WERI-Rb-1 (cell line): Measurements from ENCODE around the gene FARS2.

Source experiments
- DNase-seq: peaks from one replicate; pipeline ENCODE4 v3.0.0-alpha.2; 2020
- H3K27ac ChIP-seq: fragments of 250-450 bp; sonication (Bioruptor Pico); 2 replicates; pipeline ENCODE4 v1.5.1; 2020; ENCODE audit warnings: mild to moderate bottlenecking, moderate library complexity
- H3K27me3 ChIP-seq: fragments of 250-450 bp; sonication (Bioruptor Pico); 2 replicates; pipeline ENCODE4 v1.5.1; 2021; ENCODE audit warnings: mild to moderate bottlenecking, low read depth, moderate library complexity; ENCODE audit not compliant: insufficient read depth, severe bottlenecking
- H3K36me3 ChIP-seq: fragments of 250-450 bp; sonication (Bioruptor Pico); 2 replicates; pipeline ENCODE4 v1.5.1; 2020; ENCODE audit warnings: mild to moderate bottlenecking, moderate library complexity
- H3K4me3 ChIP-seq: 2 replicates; pipeline ENCODE4 v1.5.1; 2011; ENCODE audit warnings: low read depth, mild to moderate bottlenecking, control low read depth, low read length
- H3K9me3 ChIP-seq: fragments of 250-450 bp; sonication (Bioruptor Pico); 2 replicates; pipeline ENCODE4 v1.5.1; 2021; ENCODE audit warnings: mild to moderate bottlenecking, moderate library complexity; ENCODE audit not compliant: severe bottlenecking
- CTCF ChIP-seq: IDR thresholded peaks from 2 replicates; pipeline ENCODE4 v1.5.1; 2011; ENCODE audit warnings: low read depth, mild to moderate bottlenecking, control low read depth, inconsistent platforms, low read length

The FARS2 gene

DNA sequence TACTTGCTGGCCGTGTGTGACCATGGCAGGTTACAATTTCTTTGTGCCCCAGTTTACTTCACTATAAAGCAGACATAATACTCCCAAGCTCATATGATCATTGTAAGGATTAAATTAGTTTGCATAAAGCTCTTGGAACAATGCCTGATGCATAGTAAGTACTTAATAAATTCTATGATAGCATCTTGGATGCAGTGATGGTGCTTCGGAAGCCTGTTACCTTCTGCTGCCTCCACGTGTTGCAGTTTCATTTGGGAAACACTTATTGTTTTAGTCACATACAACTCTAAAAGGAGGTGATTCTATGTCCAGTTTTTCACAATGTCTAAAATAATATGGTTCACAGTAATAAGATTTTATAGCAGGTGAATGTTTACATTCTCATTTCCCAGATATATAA lies 401.5 kb downstream of the FARS2 start:
- Histone ChIP-seq H3K27ac (no peak overlapping the region), H3K36me3 (no peaks in the 10 kb centered on the region), H3K4me3 (no peak overlapping the region), H3K27me3 (no peaks in the 10 kb centered on the region), H3K9me3 (peaks cover 2% of the 10 kb centered on the region)
- TF ChIP-seq CTCF, result no peak
- no peak for DNase-seq

- H3K27me3 ChIP-seq, result no peaks in the 10 kb centered on the region
- no peaks in the 10 kb centered on the region for H3K36me3 ChIP-seq
- no peak for TF ChIP-seq CTCF
Measured at GRCh38 chr6:5663259-5663658, 401.9 kb downstream of the FARS2 start.

DNA sequence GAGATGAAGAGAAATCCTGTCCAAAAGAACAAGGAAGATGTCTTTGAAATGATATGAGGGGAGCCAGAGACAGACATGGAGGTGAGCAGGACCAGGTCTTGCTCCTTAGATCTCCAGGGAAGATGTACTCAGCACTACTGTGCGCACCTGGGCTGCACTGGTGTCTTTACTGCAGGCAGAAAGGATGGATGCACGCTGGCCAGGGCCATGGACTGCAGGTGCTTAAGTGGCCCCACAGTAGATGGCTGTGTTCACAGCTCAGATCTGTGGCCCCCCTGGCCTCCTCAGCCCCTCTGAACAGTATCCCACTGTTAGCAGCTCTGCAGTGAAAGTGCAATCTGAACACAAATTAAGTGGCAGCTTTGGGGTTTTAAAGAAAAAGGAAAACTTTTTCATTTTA lies 402.4 kb downstream of the FARS2 start:
- no peak overlapping the region for H3K27ac ChIP-seq

More at GRCh38 chr6:5663259-5663658, 401.9 kb downstream of the FARS2 start:
- Histone ChIP-seq H3K4me3 (no peak overlapping the region), H3K9me3 (peaks cover 2% of the 10 kb centered on the region), H3K27ac (no peak overlapping the region)
- DNase-seq, result no peak

DNA sequence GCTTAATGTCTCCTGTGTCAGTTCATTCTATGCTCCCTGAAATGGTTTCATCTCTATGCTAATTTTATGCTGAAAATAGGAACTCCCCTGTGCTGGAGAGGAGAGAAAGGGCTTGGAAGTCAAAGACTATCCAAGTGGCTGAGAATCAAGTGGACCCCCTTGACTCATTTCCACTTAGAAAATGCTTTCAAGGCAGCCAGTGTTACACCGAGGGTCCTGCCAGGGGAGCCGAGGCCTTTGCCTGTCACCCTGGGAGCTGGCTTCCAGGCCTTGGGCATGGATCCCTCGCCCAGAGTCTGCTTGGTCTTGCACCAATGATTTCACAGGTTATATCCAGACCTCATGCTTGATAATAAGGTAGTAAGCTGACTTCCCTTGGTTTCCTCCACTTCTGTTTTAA lies 402.8 kb downstream of the FARS2 start:
- TF ChIP-seq CTCF, result no peak
- no peak for DNase-seq
- H3K27ac ChIP-seq, result no peak overlapping the region
- no peak overlapping the region for H3K4me3 ChIP-seq
- peaks cover 2% of the 10 kb centered on the region for H3K9me3 ChIP-seq
- H3K27me3 ChIP-seq, result no peaks in the 10 kb centered on the region
- H3K36me3 ChIP-seq, result no peaks in the 10 kb centered on the region

More for the DNA sequence above, 402.4 kb downstream of the FARS2 start:
- Histone ChIP-seq H3K4me3 (no peak overlapping the region), H3K27me3 (no peaks in the 10 kb centered on the region), H3K36me3 (no peaks in the 10 kb centered on the region), H3K9me3 (peaks cover 2% of the 10 kb centered on the region)
- no peak for DNase-seq
- no peak for TF ChIP-seq CTCF

DNA sequence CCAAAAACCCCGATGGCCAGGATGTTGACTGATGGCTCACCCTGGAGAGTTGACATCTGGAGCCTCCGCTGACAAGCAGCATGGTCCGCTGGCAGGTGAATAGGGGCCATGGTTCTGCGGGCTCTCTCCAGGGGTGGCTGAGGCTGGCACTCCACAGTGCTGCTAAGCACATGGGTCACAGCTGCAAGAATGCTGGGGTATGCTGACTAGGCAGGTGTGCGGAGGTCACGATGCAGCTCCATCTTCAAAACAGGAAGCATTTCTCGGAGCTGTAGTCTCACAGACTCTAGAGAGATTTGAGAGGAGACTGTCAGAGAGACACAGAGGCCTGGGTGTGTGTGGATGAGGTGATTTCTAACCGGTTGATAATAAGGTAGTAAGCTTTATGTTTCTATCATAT lies 403.9 kb downstream of the FARS2 start:
- Histone ChIP-seq H3K27me3 (no peaks in the 10 kb centered on the region), H3K9me3 (peaks cover 2% of the 10 kb centered on the region), H3K36me3 (no peaks in the 10 kb centered on the region), H3K4me3 (no peak overlapping the region), H3K27ac (no peak overlapping the region)
- no peak for TF ChIP-seq CTCF
- no peak for DNase-seq

GRCh38 chr6:5665667-5666066 lies 404.4 kb downstream of the FARS2 start:
- no peak for DNase-seq
- Histone ChIP-seq H3K9me3 (peaks cover 2% of the 10 kb centered on the region), H3K27me3 (no peaks in the 10 kb centered on the region), H3K27ac (no peak overlapping the region), H3K4me3 (no peak overlapping the region), H3K36me3 (no peaks in the 10 kb centered on the region)
- no peak for TF ChIP-seq CTCF
